LNCAP (cell line): ENCODE results near the gene ADGRB3.

ENCODE experiments used
- CTCF ChIP-seq: fragments of 450-650 bp; IDR thresholded peaks from 2 replicates; pipeline ENCODE4 v1.5.1; 2017; ENCODE audit warnings: mild to moderate bottlenecking

The ADGRB3 gene

GRCh38 chr6:68758559-68758958 is 123.5 kb downstream of the ADGRB3 start:
- no peak for TF ChIP-seq CTCF

- TF ChIP-seq CTCF: no peak
These were observed 125.4 kb downstream of the ADGRB3 start for GRCh38 chr6:68760485-68760884.

GRCh38 chr6:68760941-68761676 is 126.0 kb downstream of the ADGRB3 start:
- no peak for TF ChIP-seq CTCF

- TF ChIP-seq CTCF: no peak
These were observed 126.9 kb downstream of the ADGRB3 start for GRCh38 chr6:68761985-68762384.

GRCh38 chr6:68771426-68771825 is 136.3 kb downstream of the ADGRB3 start:
- no peak for TF ChIP-seq CTCF

- TF ChIP-seq CTCF: no peak
These were observed 139.8 kb downstream of the ADGRB3 start for GRCh38 chr6:68774843-68775242.

- no peak for TF ChIP-seq CTCF
These were observed 141.3 kb downstream of the ADGRB3 start for GRCh38 chr6:68776354-68776753.

- no peak for TF ChIP-seq CTCF
These were observed 142.9 kb downstream of the ADGRB3 start for GRCh38 chr6:68777956-68778355.
